Vagina (tissue), 2 donors: ENCODE measurements around the gene THADA.

Experiments used
- POLR2A ChIP-seq, 2 donors: fragments of 450-650 bp; IDR thresholded peaks; one replicate each; pipeline ENCODE4 v1.6.1; 2017; ENCODE audit warnings: antibody characterized with exemption in 2 of 2, mild to moderate bottlenecking in 2 of 2, moderate library complexity in 2 of 2
- POLR2AphosphoS5 ChIP-seq, 2 donors: sonication (generic); formaldehyde crosslinking; IDR thresholded peaks; one replicate each; pipeline ENCODE4 v1.9.0; 2017; ENCODE audit warnings: antibody characterized with exemption in 2 of 2, mild to moderate bottlenecking in 2 of 2, low read depth in 1 of 2; ENCODE audit not compliant: insufficient read depth in 1 of 2

GRCh38 chr2:43493954-43494353 lies 101.9 kb downstream of the THADA start:
- TF ChIP-seq POLR2AphosphoS5 (IDR thresholded peaks at IDR 0.05; ENCODE audit: insufficient read depth in 1 of 2, low read depth in 1 of 2) (no peak), POLR2A (IDR thresholded peaks at IDR 0.05) (no peak)
